B cell (primary cell): Measurements from ENCODE around the gene FADS2. TPM values are rescaled to one million over a fixed set of nuclear protein-coding genes. Genes with fewer than 3 reads are reported as not detected.

Experiments
- ATAC-seq: fragments of 200-7000 bp; cut with Tn5 transposase; one replicate; pipeline ENCODE4 v1.10.0; 2021; ENCODE audit warnings: low read depth, mild to moderate bottlenecking, moderate number of reproducible peaks, moderate library complexity
- CTCF ChIA-PET: fragments of 350-600 bp; sonication (Branson Sonifier 250); formaldehyde crosslinking; loops from one replicate; lab custom pipeline; 2021; ENCODE audit warnings: antibody characterized with exemption, inconsistent platforms; lab: Charles Lee
- POLR2A ChIA-PET: fragments of 350-600 bp; sonication (Branson Sonifier 250); formaldehyde crosslinking; loops from one replicate; lab custom pipeline; 2021; ENCODE audit warnings: antibody characterized with exemption; lab: Charles Lee
- DNase-seq: peaks from one replicate; pipeline ENCODE4 v3.0.0; 2013
- H2AFZ ChIP-seq: 2 replicates; pipeline ENCODE4 v1.6.1; 2012; ENCODE audit warnings: mild to moderate bottlenecking, low read depth, low read length; ENCODE audit not compliant: insufficient read depth, poor library complexity, severe bottlenecking
- H3K27ac ChIP-seq, 2 donors: 1 replicate in 1 of 2; 2 replicates in 1 of 2; pipeline ENCODE4 v1.5.1; 2012 to 2013; ENCODE audit warnings: low read length in 2 of 2, mild to moderate bottlenecking in 2 of 2, moderate library complexity in 1 of 2
- H3K27me3 ChIP-seq, 4 experiments: fragments of 200-600 bp in 1 of 4; sonication (generic) in 1 of 4; replicated peaks in 1 of 4; 1 replicate in 2 of 4; 2 replicates in 2 of 4; pipeline versions ENCODE4 v1.6.1 to v1.7.0; 2013 to 2016; ENCODE audit warnings: low read length in 3 of 4, mild to moderate bottlenecking in 2 of 4, mixed read lengths in 1 of 4, moderate library complexity in 1 of 4; ENCODE audit not compliant: insufficient read depth in 4 of 4, control insufficient read depth in 3 of 4; ENCODE audit errors: control extremely low read depth in 1 of 4
- H3K36me3 ChIP-seq, 2 experiments: replicated peaks in 1 of 2; 1 replicate in 1 of 2; 2 replicates in 1 of 2; pipeline versions ENCODE4 v1.6.1 to v1.7.1; 2013; ENCODE audit warnings: low read length in 1 of 2; ENCODE audit not compliant: insufficient read depth in 2 of 2, control insufficient read depth in 1 of 2; ENCODE audit errors: control extremely low read depth in 1 of 2, extremely low read depth in 1 of 2
- H3K4me1 ChIP-seq, 2 donors: fragments of 200-600 bp in 1 of 2; sonication (generic) in 1 of 2; 1 replicate in 1 of 2; 2 replicates in 1 of 2; pipeline versions ENCODE4 v1.5.1 to v1.6.1; 2013 to 2017; ENCODE audit warnings: low read length in 2 of 2; ENCODE audit not compliant: control insufficient read depth in 2 of 2, insufficient read depth in 2 of 2
- H3K4me2 ChIP-seq: replicated peaks from 2 replicates; pipeline ENCODE3; 2012; ENCODE audit warnings: mild to moderate bottlenecking, low read depth, low read length; ENCODE audit not compliant: poor library complexity, severe bottlenecking
- H3K4me3 ChIP-seq, 5 experiments: fragments of 200-600 bp in 1 of 5; sonication (generic) in 1 of 5; 1 replicate in 3 of 5; 2 replicates in 2 of 5; pipeline versions ENCODE4 v1.5.1 to v1.7.0; 2011 to 2016; ENCODE audit warnings: low read length in 4 of 5, mild to moderate bottlenecking in 4 of 5, low read depth in 2 of 5, control low read depth in 1 of 5, moderate library complexity in 1 of 5; ENCODE audit not compliant: insufficient read depth in 1 of 5; ENCODE audit errors: control extremely low read depth in 1 of 5, extremely low read depth in 1 of 5
- H3K79me2 ChIP-seq: fragments of 200-600 bp; sonication (generic); one replicate; pipeline ENCODE4 v1.6.0; 2016; ENCODE audit warnings: low read length; ENCODE audit not compliant: control insufficient read depth, insufficient read depth
- H3K9ac ChIP-seq: fragments of 200-600 bp; sonication (generic); 2 replicates; pipeline ENCODE4 v1.6.1; 2017; ENCODE audit warnings: mild to moderate bottlenecking, low read length, moderate library complexity
- H3K9me3 ChIP-seq, 3 donors: one replicate each; pipeline versions ENCODE4 v1.6.1 to v1.7.1; 2013; ENCODE audit warnings: low read length in 2 of 3; ENCODE audit not compliant: control insufficient read depth in 2 of 3, insufficient read depth in 1 of 3; ENCODE audit errors: control extremely low read depth in 1 of 3
- H4K20me1 ChIP-seq: 2 replicates; pipeline ENCODE4 v1.6.0; 2012; ENCODE audit warnings: mild to moderate bottlenecking, low read length; ENCODE audit not compliant: insufficient read depth, control insufficient read depth, poor library complexity, severe bottlenecking
- H3K27ac Mint-ChIP-seq: one replicate; pipeline ENCODE4 v1.8.0; 2021; ENCODE audit warnings: mixed read lengths
- H3K27me3 Mint-ChIP-seq: one replicate; pipeline ENCODE4 v1.8.0; 2021; ENCODE audit warnings: mixed read lengths
- H3K4me1 Mint-ChIP-seq: one replicate; pipeline ENCODE4 v1.8.0; 2021; ENCODE audit warnings: mixed read lengths
- H3K4me3 Mint-ChIP-seq: one replicate; pipeline ENCODE4 v1.8.0; 2021; ENCODE audit warnings: mixed read lengths
- H3K9me3 Mint-ChIP-seq: one replicate; pipeline ENCODE4 v1.8.0; 2022; ENCODE audit warnings: mixed read lengths; ENCODE audit not compliant: insufficient read depth
- EZH2 ChIP-seq: IDR thresholded peaks from 2 replicates; pipeline ENCODE4 v1.6.1; 2012; ENCODE audit warnings: borderline replicate concordance, low read depth, mild to moderate bottlenecking, moderate library complexity, low read length; ENCODE audit not compliant: insufficient read depth, poor library complexity, severe bottlenecking
- WGBS: methylation state at CpG from one replicate; pipeline ENCODE4 v1.1.5; 2013; ENCODE audit warnings: missing lambda C conversion rate; ENCODE audit not compliant: insufficient coverage; 5-methylcytosine and 5-hydroxymethylcytosine counted together
- intact Hi-C: fragments of 100-400 bp; cut with micrococcal nuclease; formaldehyde crosslinking; loops from one replicate; pipeline ENCODE4 v1.10.0; 2022
- polyA plus RNA-seq: library from polyadenylated mRNA; depleted of rRNA; stranded (reverse); fragments of >200 nt; gene quantifications from 2 replicates; pipeline ENCODE4 v1.2.3, GENCODE V29; 2012
- total RNA-seq, 2 donors: library from RNA; stranded (reverse); fragments of 120-200 nt in 1 of 2; gene quantifications; 1 replicate in 1 of 2; 2 replicates in 1 of 2; pipeline versions ENCODE4 v1.2.3 to v1.2.4, GENCODE V29; 2013 to 2022
- TF ChIP-seq, protein P1 (sequence below): fragments of 200-600 bp; IDR thresholded peaks from one replicate; pipeline ENCODE4 v1.8.0; 2022; ENCODE audit warnings: antibody characterized with exemption, mild to moderate bottlenecking

FADS2 gene
- total and polyA plus RNA-seq, 2 donors (not counting 1 experiment from before 2014, with no cell fraction given), result 1.5 to 5.9 TPM

DNA sequence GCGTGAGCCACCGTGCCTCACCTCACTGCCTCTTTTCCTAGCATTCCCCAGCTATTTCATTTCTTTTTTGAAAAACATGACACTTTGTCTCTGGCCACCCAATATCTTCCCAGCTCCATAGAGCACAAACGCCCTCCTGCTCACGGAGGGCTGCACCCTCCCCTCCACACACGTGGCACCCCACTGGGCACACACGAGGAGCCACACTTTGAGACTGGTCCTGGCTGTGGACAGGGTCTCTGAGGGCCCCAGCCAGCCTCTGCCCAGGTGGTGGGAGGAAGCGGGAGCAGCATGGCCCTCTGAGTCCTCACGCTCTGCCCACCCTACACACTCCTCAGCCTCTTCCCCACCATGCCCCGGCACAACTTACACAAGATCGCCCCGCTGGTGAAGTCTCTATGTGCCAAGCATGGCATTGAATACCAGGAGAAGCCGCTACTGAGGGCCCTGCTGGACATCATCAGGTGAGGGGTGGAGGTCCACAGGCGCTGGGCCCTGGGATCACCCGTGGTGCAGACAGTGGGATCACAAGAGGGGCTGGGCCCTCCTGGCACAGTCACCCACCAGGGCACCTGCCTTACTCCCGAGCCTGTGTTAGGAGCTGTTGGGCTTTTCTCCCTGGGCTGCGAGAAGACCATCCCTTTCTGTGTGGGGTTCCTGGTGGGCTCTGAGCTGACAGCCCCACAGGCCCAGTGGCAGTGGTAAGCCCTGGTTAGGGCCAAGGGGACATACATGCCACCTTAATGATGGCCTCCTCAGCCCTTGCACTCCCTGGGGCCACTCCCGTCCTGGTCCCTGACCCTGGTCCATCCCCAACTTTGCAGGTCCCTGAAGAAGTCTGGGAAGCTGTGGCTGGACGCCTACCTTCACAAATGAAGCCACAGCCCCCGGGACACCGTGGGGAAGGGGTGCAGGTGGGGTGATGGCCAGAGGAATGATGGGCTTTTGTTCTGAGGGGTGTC is 37.0 kb downstream of the FADS2 start:
- H3K4me1 ChIP-seq, result no peaks in the 10 kb centered on the region
- H3K27me3 ChIP-seq, result no peaks in the 10 kb centered on the region
- no peak overlapping the region for H3K4me3 ChIP-seq
- H4K20me1 ChIP-seq, result no peaks in the 10 kb centered on the region
- TF ChIP-seq, protein P1, sequence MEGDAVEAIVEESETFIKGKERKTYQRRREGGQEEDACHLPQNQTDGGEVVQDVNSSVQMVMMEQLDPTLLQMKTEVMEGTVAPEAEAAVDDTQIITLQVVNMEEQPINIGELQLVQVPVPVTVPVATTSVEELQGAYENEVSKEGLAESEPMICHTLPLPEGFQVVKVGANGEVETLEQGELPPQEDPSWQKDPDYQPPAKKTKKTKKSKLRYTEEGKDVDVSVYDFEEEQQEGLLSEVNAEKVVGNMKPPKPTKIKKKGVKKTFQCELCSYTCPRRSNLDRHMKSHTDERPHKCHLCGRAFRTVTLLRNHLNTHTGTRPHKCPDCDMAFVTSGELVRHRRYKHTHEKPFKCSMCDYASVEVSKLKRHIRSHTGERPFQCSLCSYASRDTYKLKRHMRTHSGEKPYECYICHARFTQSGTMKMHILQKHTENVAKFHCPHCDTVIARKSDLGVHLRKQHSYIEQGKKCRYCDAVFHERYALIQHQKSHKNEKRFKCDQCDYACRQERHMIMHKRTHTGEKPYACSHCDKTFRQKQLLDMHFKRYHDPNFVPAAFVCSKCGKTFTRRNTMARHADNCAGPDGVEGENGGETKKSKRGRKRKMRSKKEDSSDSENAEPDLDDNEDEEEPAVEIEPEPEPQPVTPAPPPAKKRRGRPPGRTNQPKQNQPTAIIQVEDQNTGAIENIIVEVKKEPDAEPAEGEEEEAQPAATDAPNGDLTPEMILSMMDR, result no peak
- no peak for TF ChIP-seq EZH2
- no peak for DNase-seq
- intact Hi-C loops, result no loop called here
- no peak overlapping the region for H2AFZ ChIP-seq
- Mint-ChIP-seq H3K4me1 (no peaks in the 10 kb centered on the region), H3K27ac (no peak overlapping the region), H3K4me3 (no peak overlapping the region), H3K27me3 (no peaks in the 10 kb centered on the region), H3K9me3 (no peaks in the 10 kb centered on the region)
- H3K9me3 ChIP-seq, result no peaks in the 10 kb centered on the region
- H3K4me2 ChIP-seq, result no peak overlapping the region
- POLR2A ChIA-PET, result no interaction called here
- CTCF ChIA-PET, result interaction anchor here (0.6 to 1.6 kb wide), 4 partner anchors 34 to 243 kb away, joined by 3 to 5 read pairs (median 4); no protein-coding TSS in a partner anchor
- ATAC-seq, result no peak
- H3K27ac ChIP-seq, result no peak overlapping the region
- 96% methylated on average over 16 of the region's 20 CpGs for WGBS
- no peaks in the 10 kb centered on the region for H3K36me3 ChIP-seq
- no peak overlapping the region for H3K9ac ChIP-seq
- no peaks in the 10 kb centered on the region for H3K79me2 ChIP-seq
